Right ventricle myocardium superior (tissue), 1 donor: ENCODE data around the gene KCNC4. TPM values are rescaled to one million over a fixed set of nuclear protein-coding genes. Genes with fewer than 3 reads are reported as not detected.

Experiments used
- total RNA-seq: library from RNA; stranded (reverse); fragmentation: NEBNext Ultra II Directional; extraction: Animal tissue kit (Norgen Biotek cat#: 25700); gene quantifications from one replicate; pipeline ENCODE4 v1.2.1, GENCODE V29; 2021
- donor health status: DM: no; HTN: yes; CAD: no; lungs with severe emphysema.

The KCNC4 gene
- total RNA-seq, 1 donor from 2014 or later = 4.2 TPM

Other genes starting within 250 kb of the KCNC4 start
- gene AHCYL1, start 225.5 kb upstream of the KCNC4 start, total RNA-seq = 39.8 TPM
- 16.2 TPM for gene STRIP1, start 175.7 kb upstream of the KCNC4 start, total RNA-seq
- gene ALX3, start 139.6 kb upstream of the KCNC4 start, total RNA-seq = not detected
- gene UBL4B, start 97.9 kb upstream of the KCNC4 start, total RNA-seq = not detected
- not detected for gene SLC6A17, start 59.8 kb upstream of the KCNC4 start, total RNA-seq
- 13.9 TPM for gene RBM15, start 129.1 kb downstream of the KCNC4 start, total RNA-seq
- gene SLC16A4, start 180.7 kb downstream of the KCNC4 start, total RNA-seq = 3.4 TPM
- gene LAMTOR5, start 197.4 kb downstream of the KCNC4 start, total RNA-seq = 256 TPM
- gene PROK1, start 240.8 kb downstream of the KCNC4 start, total RNA-seq = not detected